ENCODE measurements around the gene EHD4.

EHD4 gene

GRCh38 chr15:41899854-41900442 lies 72.4 kb downstream of the EHD4 start:
- in situ Hi-C loops (cut with MboI; ENCODE audit: low sequenced_read_pairs) = no loop called here

- in situ Hi-C loops (cut with MboI; ENCODE audit: low sequenced_read_pairs) = no loop called here
Measured at GRCh38 chr15:41897363-41897799, 75.0 kb downstream of the EHD4 start.

- in situ Hi-C loops (cut with MboI; ENCODE audit: low sequenced_read_pairs) = no loop called here
Measured at GRCh38 chr15:41896566-41896965, 75.8 kb downstream of the EHD4 start.

- in situ Hi-C loops (cut with MboI; ENCODE audit: low sequenced_read_pairs) = no loop called here
Measured at GRCh38 chr15:41895957-41896356, 76.4 kb downstream of the EHD4 start.

GRCh38 chr15:41895491-41895890 lies 76.9 kb downstream of the EHD4 start:
- in situ Hi-C loops (cut with MboI; ENCODE audit: low sequenced_read_pairs) = no loop called here

GRCh38 chr15:41894791-41895463 lies 77.4 kb downstream of the EHD4 start:
- in situ Hi-C loops (cut with MboI; ENCODE audit: low sequenced_read_pairs) = no loop called here

GRCh38 chr15:41894251-41894790 lies 78.0 kb downstream of the EHD4 start:
- in situ Hi-C loops (cut with MboI; ENCODE audit: low sequenced_read_pairs) = no loop called here

GRCh38 chr15:41893422-41894250 lies 78.7 kb downstream of the EHD4 start, which contains the start of gene SPTBN5:
Gene SPTBN5 (minus strand): TSS chr15:41894053. CDS start chr15:41893497, 556 bp downstream.
- in situ Hi-C loops (cut with MboI; ENCODE audit: low sequenced_read_pairs) = no loop called here

GRCh38 chr15:41892621-41893421 lies 79.5 kb downstream of the EHD4 start:
- in situ Hi-C loops (cut with MboI; ENCODE audit: low sequenced_read_pairs) = no loop called here

- in situ Hi-C loops (cut with MboI; ENCODE audit: low sequenced_read_pairs) = no loop called here
Measured at GRCh38 chr15:41891946-41892345, 80.4 kb downstream of the EHD4 start.

GRCh38 chr15:41891226-41891625 lies 81.1 kb downstream of the EHD4 start:
- in situ Hi-C loops (cut with MboI; ENCODE audit: low sequenced_read_pairs) = no loop called here

GRCh38 chr15:41890050-41890690 lies 82.2 kb downstream of the EHD4 start:
- in situ Hi-C loops (cut with MboI; ENCODE audit: low sequenced_read_pairs) = no loop called here

- in situ Hi-C loops (cut with MboI; ENCODE audit: low sequenced_read_pairs) = no loop called here
Measured at GRCh38 chr15:41888662-41889253, 83.6 kb downstream of the EHD4 start.

GRCh38 chr15:41887893-41888292 lies 84.5 kb downstream of the EHD4 start:
- in situ Hi-C loops (cut with MboI; ENCODE audit: low sequenced_read_pairs) = no loop called here

GRCh38 chr15:41887161-41887560 lies 85.2 kb downstream of the EHD4 start:
- in situ Hi-C loops (cut with MboI; ENCODE audit: low sequenced_read_pairs) = no loop called here

- in situ Hi-C loops (cut with MboI; ENCODE audit: low sequenced_read_pairs) = no loop called here
Measured at GRCh38 chr15:41886741-41887140, 85.6 kb downstream of the EHD4 start.

- in situ Hi-C loops (cut with MboI; ENCODE audit: low sequenced_read_pairs) = no loop called here
Measured at GRCh38 chr15:41885841-41886240, 86.5 kb downstream of the EHD4 start.

- in situ Hi-C loops (cut with MboI; ENCODE audit: low sequenced_read_pairs) = no loop called here
Measured at GRCh38 chr15:41885321-41885720, 87.0 kb downstream of the EHD4 start.

- in situ Hi-C loops (cut with MboI; ENCODE audit: low sequenced_read_pairs) = no loop called here
Measured at GRCh38 chr15:41884458-41884857, 87.9 kb downstream of the EHD4 start.

- in situ Hi-C loops (cut with MboI; ENCODE audit: low sequenced_read_pairs) = no loop called here
Measured at GRCh38 chr15:41883484-41883825, 88.9 kb downstream of the EHD4 start.

All from HL-60/S4 treated with retinoic acid at 250 ng/mL for 4 days and 3 days (cell line).